NOMO-1 treated with dmso at 0.1 percent for 144 hours (cell line): ENCODE data around the gene ADORA1.
A peak's percentile ranks its signal among the peaks of the same experiment; 100 is the strongest.

Experiments
- DNase-seq: peaks from one replicate; lab custom pipeline; 2025; ENCODE audit not compliant: unreplicated experiment; lab: John Stamatoyannopoulos, UW

The ADORA1 gene

GRCh38 chr1:203140743-203141520, 13.4 kb downstream of the ADORA1 start:
- no peak for DNase-seq

- DNase-seq: no peak
Measured at GRCh38 chr1:203142124-203142523, 14.6 kb downstream of the ADORA1 start.

GRCh38 chr1:203142684-203143408, 15.3 kb downstream of the ADORA1 start:
- no peak for DNase-seq

- no peak for DNase-seq
Measured at GRCh38 chr1:203143641-203144040, 16.1 kb downstream of the ADORA1 start.

- DNase-seq: no peak
Measured at GRCh38 chr1:203144661-203145060, 17.1 kb downstream of the ADORA1 start.

- no peak for DNase-seq
Measured at GRCh38 chr1:203145321-203146041, 18.0 kb downstream of the ADORA1 start.

GRCh38 chr1:203146042-203146369, 18.5 kb downstream of the ADORA1 start:
- no peak for DNase-seq

- DNase-seq: no peak
Measured at GRCh38 chr1:203146537-203146936, 19.0 kb downstream of the ADORA1 start.

- DNase-seq: no peak
Measured at GRCh38 chr1:203147376-203147775, 19.9 kb downstream of the ADORA1 start.

- no peak for DNase-seq
Measured at GRCh38 chr1:203148127-203148526, 20.6 kb downstream of the ADORA1 start.

- DNase-seq: no peak
Measured at GRCh38 chr1:203148579-203148978, 21.1 kb downstream of the ADORA1 start.

- peak; percentile 34 for DNase-seq
Measured at GRCh38 chr1:203149188-203149840, 21.8 kb downstream of the ADORA1 start.

- no peak for DNase-seq
Measured at GRCh38 chr1:203150511-203151297, 23.2 kb downstream of the ADORA1 start.

- no peak for DNase-seq
Measured at GRCh38 chr1:203151362-203152157, 24.0 kb downstream of the ADORA1 start.

- DNase-seq: no peak
Measured at GRCh38 chr1:203152158-203153034, 24.9 kb downstream of the ADORA1 start.

- DNase-seq: no peak
Measured at GRCh38 chr1:203153051-203153988, 25.8 kb downstream of the ADORA1 start.

- no peak for DNase-seq
Measured at GRCh38 chr1:203153989-203154821, 26.7 kb downstream of the ADORA1 start.
